ENCODE results near the gene FEN1. TPM values are rescaled to one million over a fixed set of nuclear protein-coding genes. Genes with fewer than 3 reads are reported as not detected.

FEN1 gene
- total RNA-seq, 2 experiments from 2014 or later = 109 to 114 TPM

DNA sequence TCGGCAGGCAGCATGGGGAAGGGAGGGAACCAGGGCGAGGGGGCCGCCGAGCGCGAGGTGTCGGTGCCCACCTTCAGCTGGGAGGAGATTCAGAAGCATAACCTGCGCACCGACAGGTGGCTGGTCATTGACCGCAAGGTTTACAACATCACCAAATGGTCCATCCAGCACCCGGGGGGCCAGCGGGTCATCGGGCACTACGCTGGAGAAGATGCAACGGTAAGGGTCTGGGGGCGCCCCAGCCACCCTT, 35.6 kb downstream of the FEN1 start:
- intact Hi-C loops (cut with micrococcal nuclease) = no loop called here
- Mint-ChIP-seq H3K27ac (peak overlapping the region; percentile 91), H3K36me3 (ENCODE audit: low read depth) (peaks cover 39% of the 10 kb centered on the region), H3K4me1 (ENCODE audit: low read depth) (peaks cover 36% of the 10 kb centered on the region), H3K9me3 (no peaks in the 10 kb centered on the region), H3K27me3 (peaks cover 9% of the 10 kb centered on the region), H3K4me3 (peak overlapping the region; percentile 86)
- ATAC-seq = no peak
- DNase-seq = no peak
- POLR2A ChIA-PET = interaction anchor here (0.6 to 4.0 kb wide), 10 partner anchors 12 to 143 kb away, joined by 3 to 44 read pairs (median 4); partner anchors contain the start of genes FADS1, FEN1, FTH1 and TMEM258
- TF ChIP-seq, protein P1, sequence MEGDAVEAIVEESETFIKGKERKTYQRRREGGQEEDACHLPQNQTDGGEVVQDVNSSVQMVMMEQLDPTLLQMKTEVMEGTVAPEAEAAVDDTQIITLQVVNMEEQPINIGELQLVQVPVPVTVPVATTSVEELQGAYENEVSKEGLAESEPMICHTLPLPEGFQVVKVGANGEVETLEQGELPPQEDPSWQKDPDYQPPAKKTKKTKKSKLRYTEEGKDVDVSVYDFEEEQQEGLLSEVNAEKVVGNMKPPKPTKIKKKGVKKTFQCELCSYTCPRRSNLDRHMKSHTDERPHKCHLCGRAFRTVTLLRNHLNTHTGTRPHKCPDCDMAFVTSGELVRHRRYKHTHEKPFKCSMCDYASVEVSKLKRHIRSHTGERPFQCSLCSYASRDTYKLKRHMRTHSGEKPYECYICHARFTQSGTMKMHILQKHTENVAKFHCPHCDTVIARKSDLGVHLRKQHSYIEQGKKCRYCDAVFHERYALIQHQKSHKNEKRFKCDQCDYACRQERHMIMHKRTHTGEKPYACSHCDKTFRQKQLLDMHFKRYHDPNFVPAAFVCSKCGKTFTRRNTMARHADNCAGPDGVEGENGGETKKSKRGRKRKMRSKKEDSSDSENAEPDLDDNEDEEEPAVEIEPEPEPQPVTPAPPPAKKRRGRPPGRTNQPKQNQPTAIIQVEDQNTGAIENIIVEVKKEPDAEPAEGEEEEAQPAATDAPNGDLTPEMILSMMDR (IDR thresholded peaks at IDR 0.05) = no peak
- CTCF ChIA-PET = interaction anchor here (0.9 to 2.5 kb wide), 6 partner anchors 12 to 71 kb away, joined by 3 to 37 read pairs (median 4); partner anchors contain the start of gene FADS1

DNA sequence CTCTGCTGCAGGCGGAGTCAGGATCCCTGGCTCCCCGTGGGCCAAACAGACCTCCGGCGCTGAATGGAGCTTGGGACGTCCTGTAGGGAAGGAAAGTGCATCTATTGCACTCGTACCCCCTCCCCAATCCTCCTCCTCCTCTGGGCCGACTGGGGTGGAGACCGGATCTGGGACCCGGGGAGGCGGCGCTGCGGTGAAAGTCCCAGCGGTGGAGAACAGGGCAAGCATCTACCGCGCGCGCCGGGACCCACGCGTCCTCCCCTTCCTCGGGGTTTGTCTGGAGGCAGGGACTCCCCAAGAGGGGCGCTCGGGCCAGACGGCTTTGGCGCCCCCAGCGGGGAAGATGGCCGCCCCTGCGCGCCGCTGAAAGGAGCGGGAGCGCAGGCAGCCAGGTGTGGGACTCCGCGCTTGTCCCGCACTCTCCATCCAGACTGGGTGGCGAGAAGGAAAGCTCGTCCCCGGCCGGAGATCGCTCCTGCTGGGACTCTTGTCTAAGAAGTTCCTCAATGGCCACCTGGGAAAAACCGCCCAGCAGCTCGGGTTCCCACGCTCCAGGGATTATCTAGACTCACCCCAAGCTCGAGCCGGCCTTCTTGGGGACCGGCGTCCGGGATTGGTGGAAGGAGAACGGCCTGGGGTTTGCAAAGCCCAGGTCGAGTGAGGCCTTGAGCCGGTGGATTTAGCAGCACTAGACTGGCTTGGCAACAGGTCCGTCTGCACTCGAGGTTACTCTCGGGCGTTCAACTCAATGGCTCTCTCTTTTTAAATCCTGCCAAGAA, 36.1 kb downstream of the FEN1 start:
- ChIA-PET CTCF (interaction anchor here (0.9 to 2.5 kb wide), 11 partner anchors 9 to 71 kb away, joined by 3 to 37 read pairs (median 4); partner anchors contain the start of gene FADS1), POLR2A (interaction anchor here (0.6 to 4.0 kb wide), 13 partner anchors 9 to 143 kb away, joined by 3 to 44 read pairs (median 3); partner anchors contain the start of genes FADS1, FEN1 and FTH1)
- intact Hi-C loops (cut with micrococcal nuclease) = no loop called here
- H3K27me3 Mint-ChIP-seq = peaks cover 9% of the 10 kb centered on the region
- ATAC-seq (peak; percentile 46), DNase-seq (peak; percentile 60)
- peaks cover 44% of the 10 kb centered on the region for H3K36me3 Mint-ChIP-seq (ENCODE audit: low read depth)
- peak overlapping the region; percentile 91 for H3K27ac Mint-ChIP-seq
- TF ChIP-seq, protein P1 (IDR thresholded peaks at IDR 0.05) = peak; percentile 65
- peak overlapping the region; percentile 86 for H3K4me3 Mint-ChIP-seq
- peaks cover 41% of the 10 kb centered on the region for H3K4me1 Mint-ChIP-seq (ENCODE audit: low read depth)
- no peaks in the 10 kb centered on the region for H3K9me3 Mint-ChIP-seq

DNA sequence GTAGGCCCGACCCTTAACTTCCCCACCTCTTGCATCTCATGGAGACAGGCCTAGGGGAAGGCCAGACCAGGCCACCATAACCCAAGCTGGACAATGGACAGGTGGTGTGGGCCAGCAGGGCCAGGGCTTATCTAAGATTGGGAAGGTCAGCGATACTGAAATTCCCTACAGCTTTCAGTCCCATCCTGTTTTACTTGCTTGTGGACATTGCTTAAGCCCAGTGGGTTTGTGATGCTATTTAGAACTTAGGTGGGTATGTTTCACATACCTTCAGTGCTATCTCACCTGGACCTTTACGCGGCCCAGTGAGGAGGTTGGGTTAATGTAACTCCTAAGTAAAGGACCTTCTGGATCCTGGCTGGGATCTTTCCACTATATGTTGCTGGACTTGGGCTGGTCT, 37.1 kb downstream of the FEN1 start:
- H3K4me3 Mint-ChIP-seq = peak overlapping the region; percentile 86
- peaks cover 9% of the 10 kb centered on the region for H3K27me3 Mint-ChIP-seq
- H3K27ac Mint-ChIP-seq = no peak overlapping the region
- ChIA-PET CTCF (interaction anchor here (1.1 to 1.7 kb wide), 5 partner anchors 10 to 69 kb away, joined by 3 to 15 read pairs (median 4); no protein-coding TSS in a partner anchor), POLR2A (interaction anchor here (0.6 to 4.0 kb wide), 4 partner anchors 14 to 33 kb away, joined by 3 to 44 read pairs (median 4); partner anchors contain the start of gene FADS1)
- no peaks in the 10 kb centered on the region for H3K9me3 Mint-ChIP-seq
- ATAC-seq (no peak), DNase-seq (no peak)
- H3K36me3 Mint-ChIP-seq (ENCODE audit: low read depth) = peaks cover 46% of the 10 kb centered on the region
- H3K4me1 Mint-ChIP-seq (ENCODE audit: low read depth) = peaks cover 50% of the 10 kb centered on the region
- TF ChIP-seq, protein P1 (IDR thresholded peaks at IDR 0.05) = no peak
- intact Hi-C loops (cut with micrococcal nuclease) = no loop called here

DNA sequence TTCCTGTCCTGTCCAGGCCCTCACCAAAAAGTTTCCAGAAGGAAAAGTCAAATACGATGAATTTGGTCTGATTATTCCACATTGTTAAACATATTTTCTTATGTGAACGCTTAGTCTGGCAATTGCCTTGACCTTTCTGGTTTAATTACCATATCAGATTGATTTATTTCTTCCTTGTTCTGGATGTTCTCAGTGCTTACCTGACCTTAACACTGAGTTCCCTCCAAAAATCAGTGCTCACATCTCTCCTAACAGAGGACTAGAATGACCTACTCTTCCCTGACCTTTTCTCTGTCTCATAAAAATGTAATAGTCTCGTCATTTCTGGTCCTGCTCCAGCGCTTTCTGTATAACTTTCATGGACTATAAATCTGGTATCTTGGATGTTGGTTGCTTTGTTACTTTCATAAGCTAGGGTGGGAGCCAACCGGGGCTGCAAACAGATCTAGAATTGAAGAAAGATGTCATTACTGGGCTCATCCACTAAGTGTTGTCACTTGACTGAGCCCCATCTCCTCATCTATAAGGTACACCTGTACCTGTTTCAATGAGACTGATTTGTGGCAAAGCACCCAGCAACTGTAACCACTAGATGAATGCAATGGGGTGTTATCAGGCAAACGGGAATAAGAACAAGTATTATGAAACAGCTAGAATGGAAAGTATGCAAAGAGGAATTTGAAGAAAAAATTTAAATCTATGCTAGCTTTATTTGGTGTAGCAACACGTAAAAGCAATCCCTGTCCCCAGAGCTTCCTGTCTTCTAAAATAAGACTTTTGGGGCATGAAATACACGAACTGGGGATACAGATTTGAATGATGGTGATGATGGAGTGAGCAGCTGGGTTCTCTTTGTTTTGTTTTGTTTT, 37.8 kb downstream of the FEN1 start:
- no peaks in the 10 kb centered on the region for H3K9me3 Mint-ChIP-seq
- DNase-seq = no peak
- intact Hi-C loops (cut with micrococcal nuclease) = no loop called here
- ChIA-PET CTCF (interaction anchor here (0.9 to 1.7 kb wide), 6 partner anchors 10 to 252 kb away, joined by 3 to 8 read pairs (median 4); no protein-coding TSS in a partner anchor), POLR2A (interaction anchor here (0.6 to 4.0 kb wide), 4 partner anchors 14 to 297 kb away, joined by 3 to 44 read pairs (median 4); partner anchors contain the start of gene FADS1)
- ATAC-seq = no peak
- H3K4me1 Mint-ChIP-seq (ENCODE audit: low read depth) = peaks cover 54% of the 10 kb centered on the region
- H3K4me3 Mint-ChIP-seq = peak overlapping the region; percentile 86
- H3K27ac Mint-ChIP-seq = no peak overlapping the region
- TF ChIP-seq, protein P1 (IDR thresholded peaks at IDR 0.05) = no peak
- H3K27me3 Mint-ChIP-seq = peaks cover 9% of the 10 kb centered on the region
- peaks cover 46% of the 10 kb centered on the region for H3K36me3 Mint-ChIP-seq (ENCODE audit: low read depth)

All from activated CD8-positive, alpha-beta T cell treated with anti-CD3 and anti-CD28 coated beads for 36 hours (primary cell).